Measurements from ENCODE around the gene USP3.
A peak's percentile ranks its signal among the peaks of the same experiment; 100 is the strongest.

The USP3 gene

DNA sequence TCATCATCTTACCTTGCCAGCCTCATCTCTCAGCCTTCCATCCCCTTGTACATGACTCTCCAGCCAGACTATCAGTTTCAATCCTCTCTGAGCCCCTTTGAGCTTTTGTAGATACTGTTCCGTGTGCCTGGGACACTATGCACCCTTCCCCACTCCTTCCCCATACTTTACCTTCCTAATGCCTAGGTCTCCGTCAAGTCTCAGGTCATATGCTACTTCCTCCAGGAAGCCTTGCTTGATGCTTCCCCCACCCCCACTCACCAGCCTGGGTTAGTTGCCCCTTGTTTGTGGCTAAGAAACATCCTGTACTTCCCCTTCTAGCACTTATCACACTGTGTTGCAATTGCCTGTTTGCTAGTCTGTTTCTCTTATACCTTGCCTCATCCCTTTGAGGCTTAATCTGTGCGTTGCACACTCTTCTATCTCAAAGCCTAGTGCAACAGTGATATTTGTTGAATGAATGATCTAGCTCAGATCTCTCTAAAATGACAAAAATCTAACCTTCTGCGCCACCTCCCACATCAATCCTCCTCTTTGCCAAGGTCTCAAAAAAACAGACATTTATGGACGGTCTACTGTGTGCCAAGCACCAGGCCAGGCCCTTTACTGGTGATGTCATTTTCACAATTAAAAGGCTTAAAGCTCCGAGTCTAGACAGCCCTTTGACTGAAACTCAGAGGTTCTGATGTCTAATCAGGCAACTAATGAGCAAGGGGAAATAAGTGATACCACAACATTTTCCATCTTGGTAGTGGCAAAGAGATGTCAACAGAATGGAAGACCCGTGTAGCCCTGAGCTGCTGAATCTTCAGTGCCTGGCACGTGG is 6.5 kb upstream of the USP3 start:
- no peak for DNase-seq

DNA sequence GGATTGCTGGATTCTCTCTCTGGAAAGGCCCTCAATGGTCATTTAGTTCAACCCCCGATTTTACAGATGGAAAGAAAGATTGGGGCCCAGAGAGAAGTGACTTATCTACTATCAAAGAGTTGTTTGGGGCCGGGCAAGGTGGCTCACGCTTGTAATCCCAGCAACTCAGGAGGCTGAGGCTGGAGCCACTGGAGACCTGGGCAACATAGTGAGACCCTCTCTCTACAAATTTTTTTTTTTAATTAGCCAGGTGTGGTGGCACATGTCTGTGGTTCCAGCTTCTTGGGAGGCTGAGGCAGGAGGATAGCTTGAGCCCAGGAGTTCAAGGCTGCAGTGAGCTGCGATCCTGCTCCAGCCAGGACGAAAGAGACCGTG is 5.2 kb upstream of the USP3 start:
- DNase-seq: no peak

DNA sequence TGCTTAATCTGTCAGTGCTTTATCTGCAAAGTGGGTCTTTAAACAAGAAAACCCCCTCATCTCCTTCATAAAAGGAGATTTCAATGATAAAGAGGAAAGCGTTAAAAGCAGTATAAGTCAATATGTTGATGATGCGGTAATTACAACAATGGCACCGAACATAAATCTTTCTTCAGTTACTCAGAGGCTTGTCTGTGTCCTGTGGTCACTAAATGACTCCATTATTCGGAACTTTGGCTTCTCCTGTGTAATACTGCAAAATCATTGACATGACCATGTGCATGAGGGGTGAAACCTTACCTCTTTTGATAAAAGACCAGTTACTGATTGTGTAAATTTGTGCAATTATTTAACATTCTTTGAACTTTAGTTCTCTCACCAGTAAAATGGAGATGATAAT is 4.8 kb upstream of the USP3 start:
- DNase-seq: no peak

DNA sequence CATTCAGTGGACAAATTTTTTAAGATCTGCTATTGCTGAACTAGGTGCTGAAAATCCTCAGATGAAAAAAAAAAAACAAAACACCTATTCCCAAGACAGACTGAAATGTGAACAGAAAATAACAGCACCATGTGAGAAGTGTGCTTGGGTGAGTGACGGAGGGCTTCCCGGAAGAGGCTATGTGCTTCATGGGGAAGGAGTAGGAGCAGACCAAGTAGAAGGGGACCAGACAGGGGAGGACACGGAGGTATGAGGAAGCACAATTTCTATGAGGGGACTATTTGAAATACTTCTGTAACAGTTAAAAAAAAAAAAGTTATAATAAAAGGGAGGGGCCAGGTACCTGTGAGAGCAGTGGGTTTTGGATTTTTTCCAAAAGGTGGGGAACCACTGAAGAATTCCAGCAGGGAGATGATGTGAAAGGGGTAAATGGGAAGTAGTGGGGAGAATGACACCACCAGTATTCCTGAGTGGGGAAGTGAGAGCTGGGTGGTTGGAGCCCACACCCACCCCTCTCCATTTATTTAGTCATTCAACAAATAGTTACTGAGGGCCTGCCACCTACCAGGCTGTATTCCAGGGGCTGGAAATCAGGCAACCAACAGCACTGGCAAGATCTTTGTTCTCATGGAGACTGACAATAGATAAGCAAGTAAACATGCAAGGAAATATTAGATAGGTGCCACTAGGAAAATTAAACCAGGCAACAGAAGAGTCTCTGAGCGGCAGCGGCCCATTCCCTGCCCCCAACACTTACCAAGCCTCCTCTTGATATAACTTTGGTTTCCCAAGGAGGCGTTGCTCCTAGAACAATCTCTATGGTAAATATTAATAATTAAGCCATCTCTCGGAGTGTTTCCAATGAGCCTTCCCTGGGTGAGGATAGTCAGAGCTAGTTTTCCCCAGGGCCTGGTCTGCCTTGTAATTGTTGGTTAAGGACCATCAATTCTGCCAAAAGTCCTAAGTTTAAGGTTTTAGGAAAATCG is 3.8 kb upstream of the USP3 start:
- DNase-seq: no peak

DNA sequence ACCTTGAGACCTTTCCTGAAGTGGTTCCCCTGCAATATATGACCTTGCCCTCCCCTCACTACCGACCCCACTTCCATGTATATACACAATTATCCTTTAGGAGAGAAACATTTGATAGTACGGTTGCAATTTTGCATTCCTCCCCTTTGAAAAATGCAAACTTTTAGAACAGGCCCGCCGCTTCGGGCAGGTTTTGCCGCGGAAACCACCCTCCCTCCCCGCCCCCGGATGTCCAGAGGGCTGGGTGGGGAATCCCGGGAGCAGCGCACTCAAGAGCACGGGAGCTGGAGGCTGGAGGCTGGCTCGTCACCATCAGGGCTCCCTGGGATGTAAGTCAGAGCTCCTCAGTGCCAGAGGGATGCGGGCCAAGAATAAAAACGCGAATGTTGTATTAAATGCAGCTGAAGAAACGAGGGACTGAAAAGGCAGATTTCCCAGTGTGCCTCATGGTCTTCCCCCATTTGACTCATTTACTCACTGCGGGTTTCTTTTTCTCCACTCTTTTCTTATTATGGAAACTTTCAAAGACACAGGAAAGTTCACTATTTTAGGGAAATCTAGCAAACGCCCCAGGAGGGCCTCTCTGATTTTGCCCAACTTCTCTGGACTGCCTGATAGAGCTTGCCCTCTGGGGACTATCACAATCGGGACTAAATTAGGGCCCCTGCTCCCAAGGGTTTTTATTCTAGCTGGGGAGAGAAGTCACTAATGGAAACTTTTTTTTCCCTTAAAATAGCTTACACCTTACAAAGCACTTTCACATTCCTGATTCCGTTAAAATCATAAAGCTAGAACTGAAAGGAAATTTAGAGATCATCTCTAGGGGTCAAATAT is 2.9 kb upstream of the USP3 start:
- peak; percentile 60 for DNase-seq

DNA sequence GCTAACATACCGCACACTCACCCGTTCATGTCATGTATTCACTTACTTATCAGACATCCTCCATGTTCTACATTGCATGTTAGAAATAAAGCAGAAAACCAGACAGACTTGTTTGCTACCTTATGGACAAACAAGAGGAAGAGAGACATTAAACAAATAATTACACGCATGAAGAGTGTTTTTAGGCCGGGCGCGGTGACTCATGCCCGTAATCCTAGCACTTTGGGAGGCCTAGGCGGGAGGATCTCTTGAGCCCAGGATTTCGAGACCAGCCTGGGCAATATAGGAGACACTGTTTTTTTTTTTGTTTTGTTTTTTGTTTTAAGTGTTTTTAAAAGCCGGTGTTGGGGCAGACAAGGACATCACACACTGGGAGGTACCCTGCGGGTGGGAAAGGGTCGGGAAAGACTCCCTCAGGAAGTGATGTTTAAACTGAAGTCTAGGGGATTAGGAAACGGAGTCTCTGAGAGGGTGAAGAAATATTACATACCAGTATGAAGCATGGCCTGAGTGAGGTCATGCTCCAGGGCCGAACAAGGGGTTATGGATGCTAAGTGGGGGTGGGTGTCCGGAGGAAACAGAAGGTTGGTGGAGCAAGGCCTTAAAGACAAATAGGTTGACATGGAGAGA is 2.1 kb upstream of the USP3 start:
- DNase-seq: no peak

DNA sequence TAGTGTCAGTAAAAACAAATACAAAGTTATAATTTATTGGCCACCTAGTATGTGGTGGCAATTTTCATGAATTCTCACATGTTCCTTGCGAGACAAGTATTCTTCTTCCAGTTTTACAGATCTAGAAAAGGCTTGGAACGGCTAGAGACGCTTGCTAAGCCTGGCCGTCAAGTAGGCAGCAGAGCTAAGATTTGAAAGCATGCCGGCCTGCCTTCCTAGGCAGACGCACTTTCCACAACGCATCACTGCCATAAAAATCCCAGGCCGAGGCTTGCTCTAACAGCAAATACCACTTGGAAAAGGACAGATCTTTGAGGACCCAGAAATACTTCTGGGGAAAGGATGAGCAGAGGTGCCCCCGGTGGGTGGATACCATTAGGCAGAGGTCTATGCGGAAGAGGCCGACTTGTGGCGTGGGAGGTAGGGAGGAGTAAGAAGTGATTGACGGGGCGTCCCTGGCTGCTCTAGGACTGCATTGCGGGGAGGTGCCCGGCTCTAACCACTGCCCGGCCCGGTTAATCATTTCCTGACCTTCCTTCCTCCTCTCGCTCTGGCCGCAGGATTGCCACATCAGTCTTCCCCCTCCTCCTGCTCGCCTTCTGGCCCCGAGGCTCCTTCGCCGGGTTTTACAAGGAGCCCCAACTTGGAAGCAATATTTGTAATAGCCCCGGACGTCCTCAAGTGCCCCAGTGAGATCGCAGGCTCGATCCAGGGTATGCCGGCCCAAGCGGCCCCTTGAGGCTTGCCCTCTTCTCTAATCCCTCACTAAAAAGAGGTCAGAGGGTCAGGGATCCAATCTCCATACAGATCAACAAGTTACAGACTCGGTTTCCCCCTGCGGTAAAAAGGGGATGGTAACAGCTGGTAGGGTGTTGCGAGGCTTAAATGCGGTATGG is 1.3 kb upstream of the USP3 start:
- peak; percentile 47 for DNase-seq

DNA sequence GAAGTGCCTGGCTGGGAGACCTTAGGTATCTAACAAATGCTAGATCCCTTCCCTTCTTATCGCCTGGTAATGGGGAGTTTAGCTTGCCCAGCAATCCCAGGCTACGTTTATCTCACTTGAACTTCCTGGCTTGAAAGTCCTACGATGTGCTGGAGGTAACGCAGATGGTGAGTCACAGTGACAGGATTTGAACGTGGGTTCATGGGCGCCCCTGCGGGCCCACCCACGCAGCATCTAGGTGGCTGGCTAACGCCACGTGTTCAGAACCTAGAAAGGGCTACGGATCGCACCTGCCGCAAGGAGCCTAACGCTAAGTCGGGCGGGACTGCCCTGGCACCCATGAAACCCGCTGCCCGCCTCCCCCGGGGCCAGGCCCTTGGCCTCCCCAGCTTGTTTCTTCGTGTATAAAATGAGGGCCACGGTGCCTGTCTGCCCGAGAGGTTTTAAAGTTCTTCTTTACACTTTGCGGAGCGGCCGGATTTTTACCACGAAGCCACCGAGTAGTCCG is 600 bp upstream of the USP3 start:
- no peak for DNase-seq

DNA sequence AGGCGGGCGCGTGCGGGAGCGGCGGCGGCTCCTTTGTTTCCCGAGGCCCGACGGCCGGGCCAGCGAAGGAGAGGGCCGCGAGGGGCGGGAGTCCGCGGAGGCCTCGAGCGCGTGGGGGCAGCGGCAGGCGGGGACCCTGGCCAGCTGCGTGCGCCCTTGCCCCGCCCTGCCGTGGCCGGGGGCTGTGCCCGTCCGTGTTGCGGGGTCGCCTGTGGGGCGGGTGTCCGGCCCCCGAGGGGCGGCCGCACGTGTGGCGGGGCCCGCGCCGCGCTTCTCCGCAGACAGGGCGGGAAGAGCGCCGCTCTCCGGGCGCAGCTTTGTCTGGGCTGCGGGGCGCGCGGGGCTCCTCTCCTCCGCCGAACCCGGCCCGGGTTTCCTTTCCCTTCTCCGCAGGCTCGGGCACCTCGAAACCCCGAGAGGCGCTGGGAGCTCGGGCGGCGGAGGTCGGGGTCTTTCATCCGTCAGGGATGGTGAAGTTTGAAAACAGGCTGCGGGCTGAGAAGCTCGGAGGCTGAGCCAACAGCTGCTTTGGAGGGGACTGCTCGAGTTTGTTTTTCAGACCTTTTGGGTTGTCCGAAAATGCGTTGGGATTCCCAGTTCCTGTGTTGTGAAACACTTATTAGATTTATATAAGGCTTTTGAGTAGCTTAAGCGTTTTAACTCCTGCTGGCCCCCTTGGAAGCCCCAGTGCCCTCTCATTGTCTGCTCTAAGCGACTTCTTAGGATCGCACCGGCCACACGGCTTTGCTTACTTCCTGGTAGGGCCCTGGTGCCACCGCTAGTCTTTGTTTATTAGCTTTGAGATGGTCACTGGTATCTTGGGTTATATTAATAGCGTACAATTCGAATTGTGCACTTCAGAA is 817 bp downstream of the USP3 start:
- DNase-seq: peak; percentile 21

DNA sequence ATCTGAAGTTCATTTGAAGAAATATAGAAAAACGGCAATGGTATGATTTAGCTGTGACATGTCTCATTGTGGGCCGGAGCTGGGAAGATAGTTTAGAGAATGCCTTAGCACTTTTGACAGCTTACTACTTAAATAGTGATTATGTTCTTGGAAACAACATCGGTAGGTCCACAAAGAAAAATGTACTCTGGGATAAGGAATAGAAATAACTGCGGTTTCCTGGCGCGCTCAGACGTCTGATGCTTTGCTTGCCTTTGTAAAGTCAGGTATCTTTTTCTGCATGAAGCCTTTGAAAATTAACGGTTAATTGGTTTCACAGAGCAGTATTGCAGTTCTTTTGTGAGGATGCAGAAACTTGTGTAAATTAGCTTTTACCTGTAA is 1.4 kb downstream of the USP3 start:
- DNase-seq: no peak

DNA sequence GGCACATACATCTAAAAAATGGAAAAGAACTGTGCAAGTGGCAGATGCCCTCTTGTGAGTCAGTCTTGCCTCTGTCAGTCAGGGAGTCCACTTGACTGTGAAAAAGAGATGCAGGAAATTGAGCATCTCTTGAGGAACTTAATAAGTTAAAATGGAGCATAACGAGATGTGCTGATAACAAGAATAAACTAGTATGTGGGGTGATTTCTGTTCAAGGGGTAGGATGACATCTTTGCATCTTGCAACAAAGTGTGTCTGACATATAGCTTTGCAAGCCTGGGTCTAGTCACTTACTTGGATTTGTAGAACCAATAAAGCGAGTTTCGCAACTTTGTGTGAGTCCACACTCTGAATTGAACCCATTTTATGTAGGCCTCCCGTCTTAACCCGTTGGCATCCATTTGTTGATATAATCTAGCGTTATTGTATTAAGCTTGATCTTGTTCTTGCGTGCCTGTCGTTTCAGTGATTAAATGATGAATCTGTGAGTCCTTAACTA is 2.2 kb downstream of the USP3 start:
- DNase-seq: no peak

DNA sequence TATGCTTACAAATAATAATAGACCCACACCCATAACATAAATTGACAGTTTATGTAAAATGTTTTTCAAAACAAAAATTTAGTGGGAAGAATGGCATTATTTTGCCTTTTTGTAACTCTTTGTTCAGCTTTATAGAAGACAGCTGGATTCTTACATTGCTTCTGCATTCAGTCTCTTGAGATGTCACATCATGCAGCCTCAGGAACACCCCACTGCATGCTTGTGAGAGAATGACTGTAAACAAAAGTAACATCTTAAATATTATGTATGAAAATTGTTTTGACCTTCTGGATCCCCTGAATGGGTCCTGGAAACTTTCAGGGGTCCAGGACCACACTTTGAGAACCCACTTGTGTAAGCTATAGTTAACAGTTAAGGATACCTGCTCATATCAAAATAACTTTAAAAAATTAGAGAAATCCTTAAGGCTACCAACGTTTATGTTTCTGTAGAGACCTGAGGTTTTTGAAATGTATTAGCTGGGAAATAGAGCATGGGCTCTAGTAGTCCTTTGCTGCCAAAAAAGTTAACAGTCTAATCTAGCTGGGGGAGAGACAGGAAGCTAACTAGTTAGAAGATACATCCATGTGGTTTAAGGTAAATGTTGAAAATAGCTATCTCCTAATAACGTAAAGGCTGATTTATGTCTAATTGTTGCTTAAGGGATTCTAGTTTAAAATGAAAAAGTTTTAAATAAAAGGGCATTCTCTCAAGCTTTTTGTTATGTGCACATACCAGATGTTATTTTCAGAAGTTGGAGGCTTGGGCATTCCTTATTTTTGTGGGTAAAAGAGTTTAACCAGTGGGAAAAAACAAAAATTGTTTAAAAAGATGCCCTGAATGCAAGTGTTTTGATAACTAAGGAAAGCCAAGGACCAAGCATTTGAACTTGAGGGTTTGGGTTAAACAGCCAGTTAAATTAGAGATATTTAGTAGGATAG is 3.8 kb downstream of the USP3 start:
- no peak for DNase-seq

DNA sequence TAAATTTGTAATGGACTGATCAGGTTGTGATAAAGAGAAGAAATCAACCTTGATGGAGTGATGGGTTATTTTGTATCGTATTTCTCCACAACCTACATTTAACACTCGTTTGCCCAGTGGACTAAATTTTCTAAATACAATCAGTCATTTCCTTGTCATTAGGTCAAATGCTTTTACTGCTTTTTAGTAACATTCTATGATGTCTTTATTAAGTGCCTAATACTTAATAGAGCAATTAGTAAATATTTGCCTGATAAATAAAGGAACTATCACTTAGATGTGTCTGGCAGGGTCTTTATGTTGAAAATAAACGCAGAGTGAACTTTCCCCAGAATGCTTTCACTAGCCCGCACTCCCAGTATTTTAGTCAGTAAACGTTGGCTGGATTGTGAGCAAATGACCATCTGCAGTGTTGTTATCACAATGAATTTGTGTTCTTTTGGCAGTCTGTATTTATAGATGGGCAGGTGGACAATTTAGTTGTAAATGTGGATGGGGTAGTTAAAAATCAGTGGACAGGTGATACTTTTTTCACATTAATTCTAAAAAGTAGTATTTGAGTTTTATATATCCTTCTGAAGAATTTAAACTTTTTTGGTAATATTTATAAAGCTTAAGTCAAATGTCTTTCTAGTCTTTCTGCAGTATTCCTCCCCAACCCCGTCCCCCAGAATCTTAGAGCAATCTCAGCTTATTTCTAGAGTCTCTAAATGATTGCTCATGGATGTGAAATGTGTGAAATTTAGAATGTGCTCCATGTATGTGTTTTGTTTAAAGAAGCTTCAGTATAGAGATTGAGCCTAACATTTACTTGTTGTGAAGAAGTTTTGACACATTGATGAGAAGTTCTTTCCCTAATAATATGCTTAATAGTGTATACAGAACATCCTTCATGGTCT is 4.9 kb downstream of the USP3 start:
- no peak for DNase-seq

DNA sequence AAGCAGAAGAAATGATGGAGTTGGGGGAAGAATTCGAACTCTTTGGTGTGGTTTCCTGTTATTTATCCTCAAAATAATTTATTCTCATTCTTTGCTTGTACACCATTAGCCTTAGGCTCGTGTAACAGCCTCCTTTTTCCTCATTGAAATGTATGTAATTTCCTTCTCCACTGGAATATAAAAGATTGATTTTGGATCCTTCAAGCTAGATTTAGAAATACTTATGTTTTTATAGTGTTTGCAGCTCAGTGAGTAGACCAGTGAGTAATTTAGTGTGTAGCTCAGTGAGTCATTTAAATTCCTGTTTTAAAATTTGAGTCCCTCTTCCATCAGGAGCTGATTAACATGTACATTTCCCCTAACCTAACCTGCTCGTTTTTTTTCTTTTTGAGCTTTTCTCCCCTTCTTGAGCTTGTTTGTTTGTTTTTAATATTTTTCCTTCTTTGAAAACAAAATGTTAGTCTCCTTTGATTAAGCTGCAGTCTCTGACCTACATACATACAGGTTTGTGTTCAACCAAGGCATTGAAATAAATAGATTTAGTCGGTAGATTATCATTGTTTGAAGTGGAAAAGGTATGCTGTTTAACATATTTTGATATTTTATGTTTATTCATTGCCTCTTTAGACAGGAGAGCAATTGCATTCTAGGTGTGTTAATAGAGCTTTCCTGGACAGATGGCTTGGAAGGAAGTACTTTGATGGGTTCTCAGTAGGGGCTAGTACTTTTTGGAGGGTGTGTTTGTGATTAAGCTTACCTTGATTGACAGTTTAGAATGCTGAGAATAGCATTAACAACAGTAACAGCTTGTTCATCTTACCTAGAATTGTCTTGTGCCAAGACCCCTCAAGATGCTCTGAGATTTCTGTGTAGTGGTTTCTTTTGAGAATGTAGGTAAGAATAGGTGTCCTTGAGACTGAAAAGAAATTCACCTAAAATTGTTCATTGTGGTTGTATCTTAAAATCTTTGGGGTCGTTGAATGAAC is 5.9 kb downstream of the USP3 start:
- DNase-seq: no peak

DNA sequence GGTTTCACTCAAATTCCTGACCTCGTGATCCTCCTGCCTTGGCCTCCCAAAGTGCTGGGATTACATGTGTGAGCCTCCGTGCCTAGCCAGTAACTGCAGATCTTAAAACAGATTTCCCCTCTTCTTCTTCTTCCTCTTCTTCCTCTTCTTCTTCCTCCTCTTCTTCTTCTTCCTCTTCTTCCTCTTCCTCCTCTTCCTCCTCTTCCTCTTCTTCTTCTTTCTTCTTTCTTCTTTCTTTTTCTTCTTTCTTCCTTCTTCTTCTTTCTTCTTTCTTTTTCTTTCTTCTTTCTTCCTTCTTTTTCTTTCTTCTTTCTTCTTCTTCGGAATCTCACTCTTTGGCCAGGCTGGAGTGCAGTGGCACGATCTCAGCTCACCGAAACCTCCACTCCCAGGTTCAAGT is 7.8 kb downstream of the USP3 start:
- no peak for DNase-seq

DNA sequence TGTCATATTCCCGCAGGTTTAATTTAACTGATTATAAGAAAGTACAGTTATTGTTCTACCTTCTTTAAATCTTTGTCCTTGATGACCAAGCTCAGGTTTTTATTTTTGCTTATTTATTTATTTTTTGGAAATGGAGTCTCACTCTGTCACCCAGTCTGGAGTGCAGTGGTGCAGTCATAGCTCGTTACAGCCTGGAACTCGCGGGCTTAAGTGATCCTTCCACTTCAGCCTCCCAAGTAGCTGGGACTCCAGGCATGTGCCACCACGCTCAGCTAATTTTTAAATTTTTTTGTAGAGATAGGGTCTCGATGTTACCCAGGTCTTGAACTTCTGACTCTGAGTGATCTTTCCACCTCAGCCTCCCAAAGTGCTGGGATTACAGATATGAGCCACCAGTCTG is 8.9 kb downstream of the USP3 start:
- DNase-seq: no peak

DNA sequence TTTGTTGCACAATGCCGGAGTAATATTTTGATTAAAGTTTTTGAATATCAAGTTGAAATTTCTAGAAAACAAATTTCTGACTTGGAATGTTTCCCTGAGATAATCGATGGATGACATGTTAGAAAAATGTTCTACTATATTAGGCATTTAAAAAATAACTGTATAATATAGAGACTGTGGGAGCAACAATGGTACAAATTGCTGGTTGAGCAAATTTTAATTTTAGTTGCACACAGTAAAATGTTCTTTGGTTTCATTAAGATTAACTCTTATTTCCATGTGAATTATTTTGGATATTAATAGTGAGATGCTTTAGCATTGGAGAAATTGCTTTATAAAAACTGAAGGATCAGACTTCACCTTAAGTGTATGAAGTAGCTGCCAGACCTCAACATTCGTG is 9.3 kb downstream of the USP3 start:
- DNase-seq: no peak
